Middle frontal gyrus (tissue), 1 donor: ENCODE data around the gene ELOB.
"Not testable (repeated sequence)": the region's sequence is repeated elsewhere in the genome, so short reads cannot be mapped to it uniquely, and the experiment has no call there.

Experiments used
- DNase-seq: peaks from one replicate; pipeline ENCODE4 v3.0.0-alpha.2; 2015; ENCODE audit warnings: low spot score; ENCODE audit errors: extremely low spot score

ELOB gene

DNA sequence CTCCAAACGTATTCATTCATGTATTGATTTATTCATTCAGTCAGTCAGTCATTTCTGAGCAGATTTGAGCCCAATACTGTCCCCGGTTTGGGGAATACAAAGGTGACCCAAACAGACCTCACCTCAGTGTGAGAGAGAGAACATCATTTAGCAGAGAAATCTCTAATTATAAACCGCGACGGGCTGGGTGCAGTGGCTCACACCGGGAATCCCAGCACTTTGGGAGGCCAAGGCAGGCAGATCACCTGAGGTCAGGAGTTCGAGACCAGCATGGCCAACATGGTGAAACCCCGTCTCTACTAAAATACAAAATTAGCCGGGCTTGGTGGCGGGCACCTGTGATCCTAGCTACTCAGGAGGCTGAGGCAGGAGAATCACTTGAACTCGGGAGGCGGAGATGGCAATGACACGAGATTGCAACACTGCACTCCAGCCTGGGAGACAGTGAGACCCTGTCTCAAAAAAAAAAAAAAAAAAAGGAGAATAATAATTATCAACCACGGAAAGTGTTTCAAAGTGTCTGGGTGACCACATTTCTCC, 55.4 kb downstream of the ELOB start:
- DNase-seq, result not testable (repeated sequence)
